RWPE2 (cell line): ENCODE measurements around the gene SIL1.
"Not testable (repeated sequence)": the region's sequence is repeated elsewhere in the genome, so short reads cannot be mapped to it uniquely, and the experiment has no call there.

Source experiments
- ATAC-seq: fragments of 200-7000 bp; cut with Tn5 transposase; 3 replicates; pipeline ENCODE4 v1.9.1; 2021; ENCODE audit warnings: low read depth
- DNase-seq: peaks from one replicate; pipeline ENCODE4 v3.0.0-alpha.2; 2020; ENCODE audit warnings: low spot score
- H3K27ac ChIP-seq: fragments of 450-650 bp; 2 replicates; pipeline ENCODE4 v1.5.1; 2017; ENCODE audit warnings: mild to moderate bottlenecking; ENCODE audit not compliant: poor library complexity, severe bottlenecking
- H3K27me3 ChIP-seq: fragments of 250-450 bp; sonication (Bioruptor Pico); 2 replicates; pipeline ENCODE4 v1.5.1; 2021; ENCODE audit warnings: mild to moderate bottlenecking, moderate library complexity; ENCODE audit not compliant: insufficient read depth, poor library complexity, severe bottlenecking
- H3K36me3 ChIP-seq: fragments of 250-450 bp; sonication (Bioruptor Pico); 2 replicates; pipeline ENCODE4 v1.5.1; 2020; ENCODE audit warnings: low read depth, mild to moderate bottlenecking, moderate library complexity
- H3K4me1 ChIP-seq: fragments of 250-450 bp; sonication (Bioruptor Pico); 2 replicates; pipeline ENCODE4 v1.5.1; 2021; ENCODE audit warnings: mild to moderate bottlenecking, moderate library complexity; ENCODE audit not compliant: insufficient read depth, poor library complexity, severe bottlenecking
- H3K4me3 ChIP-seq: fragments of 250-450 bp; sonication (Bioruptor Pico); 2 replicates; pipeline ENCODE4 v1.5.1; 2021; ENCODE audit warnings: mild to moderate bottlenecking, moderate library complexity; ENCODE audit not compliant: severe bottlenecking
- H3K9me3 ChIP-seq: fragments of 250-450 bp; sonication (Bioruptor Pico); 2 replicates; pipeline ENCODE4 v1.5.1; 2021; ENCODE audit warnings: mild to moderate bottlenecking, moderate library complexity; ENCODE audit not compliant: severe bottlenecking
- TF ChIP-seq, protein P1 (sequence below): fragments of 450-650 bp; IDR thresholded peaks from one replicate; pipeline ENCODE4 v1.5.1; 2017; ENCODE audit warnings: mild to moderate bottlenecking, moderate library complexity; ENCODE audit not compliant: poor library complexity, severe bottlenecking

Gene SIL1

DNA sequence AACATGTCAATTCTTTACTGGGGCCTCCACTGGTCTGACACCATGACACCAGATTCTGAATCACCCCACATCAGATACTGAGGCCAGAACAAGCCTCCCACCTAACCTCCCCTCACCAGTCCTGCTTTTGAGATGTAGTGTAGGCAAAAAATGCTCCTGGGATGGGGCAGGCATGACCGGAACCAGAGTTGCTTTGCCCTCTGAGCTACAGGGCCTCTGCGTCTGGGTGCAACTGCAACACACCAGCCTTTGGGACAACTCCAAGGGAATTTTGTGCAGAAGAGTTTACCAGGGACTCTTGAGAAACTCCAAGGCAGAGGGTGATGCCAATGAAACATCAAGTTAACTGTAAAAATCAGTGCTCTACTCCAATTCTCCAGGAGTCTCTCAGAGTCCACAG is 79.4 kb downstream of the SIL1 start:
- TF ChIP-seq, protein P1, sequence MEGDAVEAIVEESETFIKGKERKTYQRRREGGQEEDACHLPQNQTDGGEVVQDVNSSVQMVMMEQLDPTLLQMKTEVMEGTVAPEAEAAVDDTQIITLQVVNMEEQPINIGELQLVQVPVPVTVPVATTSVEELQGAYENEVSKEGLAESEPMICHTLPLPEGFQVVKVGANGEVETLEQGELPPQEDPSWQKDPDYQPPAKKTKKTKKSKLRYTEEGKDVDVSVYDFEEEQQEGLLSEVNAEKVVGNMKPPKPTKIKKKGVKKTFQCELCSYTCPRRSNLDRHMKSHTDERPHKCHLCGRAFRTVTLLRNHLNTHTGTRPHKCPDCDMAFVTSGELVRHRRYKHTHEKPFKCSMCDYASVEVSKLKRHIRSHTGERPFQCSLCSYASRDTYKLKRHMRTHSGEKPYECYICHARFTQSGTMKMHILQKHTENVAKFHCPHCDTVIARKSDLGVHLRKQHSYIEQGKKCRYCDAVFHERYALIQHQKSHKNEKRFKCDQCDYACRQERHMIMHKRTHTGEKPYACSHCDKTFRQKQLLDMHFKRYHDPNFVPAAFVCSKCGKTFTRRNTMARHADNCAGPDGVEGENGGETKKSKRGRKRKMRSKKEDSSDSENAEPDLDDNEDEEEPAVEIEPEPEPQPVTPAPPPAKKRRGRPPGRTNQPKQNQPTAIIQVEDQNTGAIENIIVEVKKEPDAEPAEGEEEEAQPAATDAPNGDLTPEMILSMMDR, result no peak
- Histone ChIP-seq H3K27me3 (no peaks in the 10 kb centered on the region), H3K4me1 (no peaks in the 10 kb centered on the region), H3K4me3 (no peak overlapping the region), H3K27ac (no peak overlapping the region), H3K9me3 (no peaks in the 10 kb centered on the region), H3K36me3 (peaks cover 45% of the 10 kb centered on the region)
- DNase-seq (no peak), ATAC-seq (no peak)

DNA sequence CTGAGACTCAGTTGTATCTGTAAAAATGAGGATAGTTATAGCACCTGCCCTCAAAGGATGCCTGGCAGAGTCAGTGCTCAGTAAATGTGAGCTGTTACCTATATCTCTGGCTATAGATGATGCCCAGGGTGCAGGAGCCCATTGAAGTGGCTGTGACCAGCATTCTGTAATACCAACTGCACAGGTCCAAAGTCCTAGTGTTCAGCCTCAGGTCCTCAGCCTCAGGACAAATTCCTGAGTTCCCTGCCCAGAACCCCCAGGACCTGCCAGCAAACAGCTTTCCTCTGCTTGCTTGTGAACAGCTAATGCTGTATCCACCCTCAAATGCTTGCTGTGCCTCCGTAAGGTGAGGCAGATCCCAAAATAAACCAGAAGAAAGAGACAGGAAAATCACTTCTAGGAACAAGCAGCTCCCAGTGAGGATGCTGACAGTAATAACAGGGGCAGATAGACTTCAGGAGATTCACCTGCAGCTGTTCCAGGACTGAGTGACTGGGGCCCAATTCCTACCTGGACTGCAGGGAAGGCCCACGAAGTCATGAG is 80.8 kb downstream of the SIL1 start:
- H3K27me3 ChIP-seq, result no peaks in the 10 kb centered on the region
- peaks cover 34% of the 10 kb centered on the region for H3K36me3 ChIP-seq
- no peak overlapping the region for H3K4me3 ChIP-seq
- DNase-seq (no peak), ATAC-seq (no peak)
- H3K27ac ChIP-seq, result no peak overlapping the region
- TF ChIP-seq, protein P1, result no peak
- no peaks in the 10 kb centered on the region for H3K4me1 ChIP-seq
- no peaks in the 10 kb centered on the region for H3K9me3 ChIP-seq

DNA sequence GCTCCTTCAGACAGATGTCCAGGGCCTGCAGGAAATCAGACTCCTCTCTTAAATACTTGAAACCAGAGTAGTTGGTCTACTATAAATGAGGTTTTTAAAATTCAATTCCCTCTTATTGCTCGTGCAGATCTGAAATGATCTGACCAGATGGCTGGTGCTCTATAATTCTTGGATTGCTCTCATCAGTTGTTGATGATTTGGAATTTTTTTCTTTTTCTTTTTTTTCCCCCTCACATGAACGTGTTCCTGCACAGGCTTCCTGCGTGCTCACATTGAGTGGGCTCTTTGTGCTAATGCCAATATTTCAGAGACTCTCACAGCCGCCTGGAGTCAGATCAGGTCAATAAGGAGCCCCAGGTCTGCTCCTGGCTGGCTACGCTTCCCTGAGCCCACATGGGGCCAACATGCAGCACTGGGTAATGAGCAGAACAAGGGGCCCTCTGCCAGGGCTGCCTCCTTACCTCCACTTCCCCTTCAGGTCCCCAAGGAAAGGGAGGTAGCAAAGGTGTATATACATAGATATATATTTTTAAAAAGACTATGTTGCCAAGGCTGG is 82.0 kb downstream of the SIL1 start:
- Histone ChIP-seq H3K4me3 (no peak overlapping the region), H3K9me3 (no peaks in the 10 kb centered on the region), H3K36me3 (peaks cover 29% of the 10 kb centered on the region), H3K4me1 (no peaks in the 10 kb centered on the region), H3K27ac (no peak overlapping the region), H3K27me3 (no peaks in the 10 kb centered on the region)
- ATAC-seq (no peak), DNase-seq (no peak)
- TF ChIP-seq, protein P1, result no peak

DNA sequence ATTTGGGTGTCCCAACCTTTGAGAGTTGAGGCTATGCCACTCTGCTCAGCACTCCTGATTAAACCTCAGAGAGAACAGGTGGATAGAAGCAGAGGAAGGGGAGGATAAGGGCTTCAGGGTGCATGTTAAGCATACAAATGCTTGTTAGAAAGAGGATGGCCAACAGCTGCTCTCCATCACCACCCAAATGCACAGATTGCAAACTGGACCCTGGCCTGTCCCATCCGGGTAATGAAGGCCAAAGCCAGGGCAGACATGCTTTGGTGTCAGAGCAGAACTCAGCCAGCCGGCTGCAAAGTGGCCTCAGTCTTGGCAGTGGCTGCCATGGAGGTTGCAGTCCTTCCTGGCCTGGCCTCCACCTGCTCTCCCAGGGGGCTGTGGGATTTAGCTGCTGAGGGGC is 84.3 kb downstream of the SIL1 start:
- Histone ChIP-seq H3K9me3 (no peaks in the 10 kb centered on the region), H3K4me3 (no peak overlapping the region), H3K27me3 (no peaks in the 10 kb centered on the region), H3K36me3 (peaks cover 7% of the 10 kb centered on the region; the same call in 1 of the 2 replicates), H3K27ac (no peak overlapping the region), H3K4me1 (no peaks in the 10 kb centered on the region)
- TF ChIP-seq, protein P1, result no peak
- DNase-seq (no peak), ATAC-seq (no peak)

DNA sequence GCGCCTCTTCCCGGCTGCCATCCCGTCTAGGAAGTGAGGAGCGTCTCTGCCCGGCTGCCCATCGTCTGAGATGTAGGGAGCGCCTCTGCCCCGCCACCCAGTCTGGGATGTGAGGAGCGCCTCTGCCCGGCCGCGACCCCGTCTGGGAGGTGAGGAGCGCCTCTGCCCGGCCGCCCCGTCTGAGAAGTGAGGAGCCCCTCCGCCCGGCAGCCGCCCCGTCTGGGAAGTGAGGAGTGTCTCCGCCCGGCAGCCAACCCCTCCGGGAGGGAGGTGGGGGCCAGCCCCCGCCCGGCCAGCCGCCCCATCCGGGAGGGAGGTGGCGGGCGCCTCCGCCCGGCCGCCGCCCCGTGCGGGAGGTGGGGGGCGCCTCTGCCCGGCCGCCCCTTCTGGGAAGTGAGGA is 85.8 kb downstream of the SIL1 start:
- not testable (repeated sequence) for ATAC-seq, H3K36me3 ChIP-seq, H3K4me3 ChIP-seq, H3K9me3 ChIP-seq, H3K27ac ChIP-seq, DNase-seq, H3K27me3 ChIP-seq, H3K4me1 ChIP-seq
